Measurements from ENCODE around the gene PWWP2B. TPM values are rescaled to one million over a fixed set of nuclear protein-coding genes. Genes with fewer than 3 reads are reported as not detected.

The PWWP2B gene
- total and polyA plus RNA-seq, 9 of the 15 experiments (the other 6 are each of a cell fraction or from before 2014, with no cell fraction given), result 0.07 to 9.2 (median 1.6) TPM; not detected in 1

GRCh38 chr10:132387764-132388210 lies 9.2 kb upstream of the PWWP2B start (continued):
- TF ChIP-seq CTCF (IDR thresholded peaks at IDR 0.05 in 2 of 3, conservative IDR thresholded peaks at IDR 0.05 in 1 of 3; ENCODE audit: insufficient read depth in 2 of 3, low read depth in 1 of 3, low read length in 3 of 3) (peak; percentile 45 to 80 (median 69); a peak in 5 of 6 replicates), ZNF133 (CRISPR knock-in tag; IDR thresholded peaks at IDR 0.05) (no peak), NEUROD1 (IDR thresholded peaks at IDR 0.05; ENCODE audit: borderline replicate concordance, low read depth, low read length, partially characterized antibody) (no peak), ZNF224 (CRISPR knock-in tag; IDR thresholded peaks at IDR 0.05) (no peak), CTBP1 (IDR thresholded peaks at IDR 0.05; ENCODE audit: borderline replicate concordance) (no peak), ARID3A (IDR thresholded peaks at IDR 0.05; ENCODE audit: borderline replicate concordance, low read depth, low read length) (no peak), TBP (optimal IDR thresholded peaks at IDR 0.05; ENCODE audit: low read depth, low read length) (no peak), BRF2 (IDR thresholded peaks at IDR 0.05; ENCODE audit: borderline replicate concordance, insufficient read depth, insufficient read length) (no peak), CEBPB (tag; IDR thresholded peaks at IDR 0.05) (no peak), HBP1 (CRISPR knock-in tag; IDR thresholded peaks at IDR 0.05) (no peak), SP1 (CRISPR knock-in tag; IDR thresholded peaks at IDR 0.05) (peak; percentile 60), MNT (conservative IDR thresholded peaks at IDR 0.05) (no peak), SMC3 (conservative IDR thresholded peaks at IDR 0.05; ENCODE audit: insufficient read depth, low read depth, low read length) (peak; percentile 60; the same call in 1 of the 2 replicates), POLR2G (IDR thresholded peaks at IDR 0.05; ENCODE audit: low read depth, low read length) (no peak), VEZF1 (CRISPR knock-in tag; IDR thresholded peaks at IDR 0.05) (peak; percentile 74), BCL6 (CRISPR knock-in tag; IDR thresholded peaks at IDR 0.05) (no peak), ZBTB7A (IDR thresholded peaks at IDR 0.05; ENCODE audit: borderline replicate concordance, control insufficient read depth, low read depth, low read length) (peak; percentile 90), ZNF778 (CRISPR knock-in tag; IDR thresholded peaks at IDR 0.05) (no peak), NCOA6 (IDR thresholded peaks at IDR 0.05) (no peak)

All from K562 (cell line).